GM13976 (cell line): ENCODE measurements around the gene SMOC1.

Experiments
- DNase-seq: peaks from one replicate; pipeline ENCODE4 v3.0.0; 2012; ENCODE audit warnings: low spot score
- CTCF ChIP-seq: IDR thresholded peaks from 2 replicates; pipeline ENCODE4 v1.5.1; 2012; ENCODE audit warnings: borderline replicate concordance, mild to moderate bottlenecking; ENCODE audit not compliant: insufficient read depth; ENCODE audit errors: extremely low read depth, missing control alignments, control extremely low read depth
- in situ Hi-C: fragments of 300-500 bp; cut with MboI; formaldehyde crosslinking; loops from one replicate; pipeline ENCODE4 v1.12.0; 2022; ENCODE audit warnings: low sequenced_read_pairs, mixed read lengths, inconsistent platforms; ENCODE audit not compliant: unreplicated experiment

Gene SMOC1

GRCh38 chr14:70029296-70030132, 150.3 kb downstream of the SMOC1 start:
- in situ Hi-C loops, result no loop called here

DNA sequence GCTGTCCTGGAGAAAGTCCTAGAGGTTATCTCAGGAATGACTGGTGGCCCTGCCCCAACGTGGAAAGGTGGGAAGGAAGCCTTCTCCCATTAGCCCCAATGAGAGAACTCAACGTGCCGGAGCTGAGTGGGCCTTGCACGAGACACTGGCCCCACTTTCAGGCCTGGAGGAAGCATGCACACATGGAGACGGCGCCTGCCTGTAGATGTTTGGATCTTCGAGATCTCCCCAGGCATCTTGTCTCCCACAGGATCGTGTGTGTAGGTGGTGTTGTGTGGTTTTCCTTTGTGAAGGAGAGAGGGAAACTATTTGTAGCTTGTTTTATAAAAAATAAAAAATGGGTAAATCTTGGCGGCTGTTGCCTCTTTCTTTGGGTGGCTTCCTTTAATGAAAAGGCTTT, 152.8 kb downstream of the SMOC1 start:
- no peak for TF ChIP-seq CTCF
- DNase-seq, result no peak
- in situ Hi-C loops, result no loop called here

More at GRCh38 chr14:70029296-70030132, 150.3 kb downstream of the SMOC1 start:
- DNase-seq, result no peak
- no peak for TF ChIP-seq CTCF

DNA sequence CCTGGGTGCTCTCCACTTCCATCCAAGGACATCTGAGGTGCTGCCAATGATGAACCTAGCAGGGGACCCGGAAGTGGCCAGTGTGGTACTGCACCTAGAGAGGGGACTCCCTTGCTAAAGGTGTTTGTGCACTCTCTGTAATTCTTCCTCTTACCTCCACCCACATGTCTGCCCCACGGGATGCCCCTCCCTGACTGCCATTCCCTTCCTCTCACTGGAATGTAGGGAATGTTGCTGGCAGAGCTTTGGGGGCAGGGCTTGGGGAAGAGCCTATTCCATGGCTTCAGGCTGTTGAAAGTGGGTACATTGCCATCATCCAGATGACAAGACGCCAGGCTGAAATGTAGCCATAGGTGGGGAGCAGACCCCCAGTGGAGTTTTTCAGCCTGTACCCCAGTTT, 153.2 kb downstream of the SMOC1 start:
- in situ Hi-C loops, result no loop called here
- TF ChIP-seq CTCF, result no peak
- no peak for DNase-seq

DNA sequence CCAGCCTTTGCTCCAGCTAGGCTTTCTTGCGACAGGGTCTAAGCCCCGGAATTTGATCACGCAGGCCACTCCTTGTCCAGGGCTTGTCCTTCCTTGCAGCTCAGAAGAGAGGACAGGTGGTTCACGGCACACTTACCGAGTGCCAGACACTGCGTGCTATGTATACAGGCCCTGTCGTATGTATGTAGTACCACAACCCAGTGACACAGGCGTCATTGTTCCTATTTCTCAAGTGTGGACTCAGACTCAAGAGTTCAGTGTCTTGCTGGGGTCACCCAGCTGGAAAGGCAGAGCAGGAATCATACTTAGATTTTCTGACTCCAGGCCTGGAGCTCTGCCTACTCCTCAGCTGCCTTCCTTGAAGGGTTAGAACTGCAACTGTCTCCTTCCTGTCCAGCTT, 153.9 kb downstream of the SMOC1 start:
- no peak for DNase-seq
- TF ChIP-seq CTCF, result no peak
- in situ Hi-C loops, result no loop called here

- DNase-seq, result no peak
- no peak for TF ChIP-seq CTCF
- in situ Hi-C loops, result no loop called here
Observed at GRCh38 chr14:70033561-70033960, 154.3 kb downstream of the SMOC1 start.

GRCh38 chr14:70034257-70034656, 155.0 kb downstream of the SMOC1 start:
- no peak for TF ChIP-seq CTCF
- in situ Hi-C loops, result no loop called here
- no peak for DNase-seq
